HS-5 (cell line): ENCODE measurements around the gene SLC1A4.
"Not testable (repeated sequence)": the region's sequence is repeated elsewhere in the genome, so short reads cannot be mapped to it uniquely, and the experiment has no call there.

ENCODE experiments used
- DNase-seq: peaks from one replicate; pipeline ENCODE4 v3.0.0-alpha.2; 2012; ENCODE audit warnings: low read depth

SLC1A4 gene

DNA sequence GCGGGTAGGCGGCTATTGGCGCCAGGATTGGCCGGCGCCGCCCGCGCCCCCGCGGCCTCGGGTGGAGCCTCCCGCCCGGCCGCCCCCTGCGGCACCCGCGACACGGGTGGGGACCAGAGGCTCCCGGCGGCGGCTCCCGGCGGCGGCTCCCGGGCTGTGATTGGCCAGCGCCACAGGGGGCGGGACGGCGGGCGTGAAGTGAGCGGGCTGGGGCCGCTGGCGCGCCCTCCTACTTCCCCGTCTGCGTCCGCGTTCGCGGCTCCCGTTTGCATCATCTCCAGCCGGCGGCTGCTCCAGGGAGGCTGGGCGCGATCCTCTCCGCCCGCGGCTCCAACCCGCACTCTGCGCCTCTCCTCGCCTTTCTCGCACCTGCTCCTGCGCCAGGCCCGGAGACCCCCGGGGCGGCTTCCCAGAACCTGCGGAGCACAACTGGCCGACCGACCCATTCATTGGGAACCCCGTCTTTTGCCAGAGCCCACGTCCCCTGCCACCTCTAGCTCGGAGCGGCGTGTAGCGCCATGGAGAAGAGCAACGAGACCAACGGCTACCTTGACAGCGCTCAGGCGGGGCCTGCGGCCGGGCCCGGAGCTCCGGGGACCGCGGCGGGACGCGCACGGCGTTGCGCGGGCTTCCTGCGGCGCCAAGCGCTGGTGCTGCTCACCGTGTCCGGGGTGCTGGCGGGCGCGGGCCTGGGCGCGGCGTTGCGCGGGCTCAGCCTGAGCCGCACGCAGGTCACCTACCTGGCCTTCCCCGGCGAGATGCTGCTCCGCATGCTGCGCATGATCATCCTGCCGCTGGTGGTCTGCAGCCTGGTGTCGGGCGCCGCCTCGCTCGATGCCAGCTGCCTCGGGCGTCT is at the start of gene SLC1A4:
Gene SLC1A4, plus strand, starts transcription at position 274 of the 856 bp plus-strand sequence. Its CDS starts 245 bp downstream, at position 519.
- no peak for DNase-seq

DNA sequence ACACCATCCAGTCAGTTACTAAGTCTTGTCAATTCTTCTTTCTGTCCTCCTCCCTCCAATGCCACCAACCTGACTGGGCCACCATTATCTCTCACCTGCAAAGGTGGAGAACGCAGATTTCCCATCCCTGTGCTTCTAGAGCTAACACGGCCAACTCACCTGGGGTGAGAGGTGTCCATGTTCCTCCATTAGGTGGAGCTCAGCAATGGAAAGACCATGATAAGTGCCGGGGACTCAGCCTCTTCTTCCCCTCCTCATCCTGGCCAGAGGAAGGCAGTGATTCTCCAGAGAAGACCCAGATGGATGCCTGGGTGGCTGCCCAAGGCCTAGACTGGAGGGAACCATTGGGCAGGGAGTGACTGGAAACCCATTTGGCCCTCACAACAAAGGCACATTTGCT is 48.1 kb upstream of the SLC1A4 start:
- no peak for DNase-seq

DNA sequence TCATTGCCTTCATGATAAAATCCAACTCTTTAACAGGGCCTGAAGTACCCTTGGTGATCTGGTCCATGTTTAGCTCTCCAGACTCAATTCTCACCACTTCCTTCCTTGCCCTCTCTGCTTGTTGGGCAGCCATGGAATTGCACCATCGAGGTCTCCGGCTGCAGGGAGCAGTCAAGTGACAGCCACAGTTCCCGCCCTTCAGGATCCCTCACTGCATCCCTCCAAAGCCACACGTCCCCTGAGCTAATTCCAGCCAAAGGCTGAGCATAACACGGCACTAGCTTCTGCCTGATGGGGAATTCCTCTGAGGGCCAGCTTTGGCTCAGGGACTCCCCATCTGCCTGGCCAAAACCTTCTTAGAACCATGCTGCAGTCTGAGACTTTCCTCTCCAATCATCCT is 47.4 kb upstream of the SLC1A4 start:
- DNase-seq: no peak

DNA sequence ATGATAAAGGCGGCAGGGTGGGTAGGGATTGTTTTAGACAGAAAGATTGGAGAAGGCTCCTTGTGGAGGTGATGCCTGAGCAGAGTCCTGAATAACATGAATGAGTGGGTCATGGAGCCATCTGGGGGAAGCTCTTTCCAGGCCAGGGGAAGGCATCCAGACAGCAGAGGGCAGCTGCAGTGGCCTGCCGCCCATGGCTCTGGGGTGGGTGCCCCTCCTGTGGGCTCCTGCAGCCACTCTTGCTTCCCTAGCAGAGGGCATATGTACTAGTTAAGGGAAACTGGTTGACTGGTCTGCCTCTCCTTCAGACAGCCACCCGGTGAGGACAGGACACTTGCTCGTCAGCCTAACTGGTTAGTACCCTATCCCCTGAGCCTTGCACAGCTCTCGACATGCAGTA is 46.5 kb upstream of the SLC1A4 start:
- no peak for DNase-seq

DNA sequence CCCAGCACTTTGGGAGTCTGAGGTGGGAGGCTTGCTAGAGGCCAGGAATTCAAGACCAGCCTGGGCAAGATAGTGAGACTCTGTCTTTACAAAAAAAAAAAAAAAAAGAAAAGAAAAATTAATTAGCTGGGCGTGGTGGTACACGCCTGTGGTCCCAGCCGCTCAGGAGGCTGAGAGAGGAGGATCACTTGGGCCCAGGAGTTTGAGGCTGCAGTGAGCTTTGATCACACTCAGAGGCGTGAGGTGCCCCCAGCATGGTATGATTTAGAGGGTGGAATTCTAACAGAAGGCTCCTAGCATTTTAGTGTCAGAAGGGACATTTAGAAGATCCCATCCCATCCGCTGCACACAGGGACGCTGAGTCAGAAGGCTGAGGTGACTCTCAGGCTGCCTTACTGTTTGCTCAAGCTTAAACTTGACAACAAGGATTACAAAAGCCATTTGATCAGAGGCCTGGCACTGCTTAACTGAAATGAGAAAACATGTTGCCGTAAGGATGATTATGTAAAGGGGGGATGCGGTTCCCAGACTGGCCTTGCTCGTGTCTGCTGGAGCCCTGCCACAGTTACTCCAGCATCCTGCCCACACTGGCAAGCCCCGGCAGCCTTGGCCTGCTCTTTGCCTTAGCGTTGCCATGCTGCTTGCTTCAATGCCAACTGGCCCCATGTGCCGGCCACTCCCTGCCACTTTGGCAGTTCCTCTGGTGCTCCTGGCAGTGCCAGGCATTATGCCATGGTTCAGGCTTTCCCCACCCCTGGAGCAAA is 45.6 kb upstream of the SLC1A4 start:
- no peak for DNase-seq

DNA sequence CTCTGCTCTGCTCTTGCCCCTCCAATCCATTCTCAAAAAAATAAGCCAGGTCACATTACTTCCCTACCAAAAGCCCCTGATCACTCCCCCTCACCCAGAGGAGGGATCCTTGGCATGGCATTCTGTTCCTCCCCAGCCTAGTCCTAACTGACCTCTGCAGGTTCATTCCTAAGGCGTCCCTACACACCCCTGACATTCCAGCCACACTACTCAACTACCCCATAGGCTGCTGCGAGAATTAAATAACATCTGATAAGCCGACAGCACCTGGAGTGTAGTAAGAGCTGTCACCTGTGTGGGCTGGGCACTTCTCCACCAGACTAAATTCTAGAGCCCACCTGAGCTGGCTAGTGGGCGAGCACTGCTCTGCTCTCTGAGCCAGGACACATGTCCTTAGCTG is 44.7 kb upstream of the SLC1A4 start:
- no peak for DNase-seq

DNA sequence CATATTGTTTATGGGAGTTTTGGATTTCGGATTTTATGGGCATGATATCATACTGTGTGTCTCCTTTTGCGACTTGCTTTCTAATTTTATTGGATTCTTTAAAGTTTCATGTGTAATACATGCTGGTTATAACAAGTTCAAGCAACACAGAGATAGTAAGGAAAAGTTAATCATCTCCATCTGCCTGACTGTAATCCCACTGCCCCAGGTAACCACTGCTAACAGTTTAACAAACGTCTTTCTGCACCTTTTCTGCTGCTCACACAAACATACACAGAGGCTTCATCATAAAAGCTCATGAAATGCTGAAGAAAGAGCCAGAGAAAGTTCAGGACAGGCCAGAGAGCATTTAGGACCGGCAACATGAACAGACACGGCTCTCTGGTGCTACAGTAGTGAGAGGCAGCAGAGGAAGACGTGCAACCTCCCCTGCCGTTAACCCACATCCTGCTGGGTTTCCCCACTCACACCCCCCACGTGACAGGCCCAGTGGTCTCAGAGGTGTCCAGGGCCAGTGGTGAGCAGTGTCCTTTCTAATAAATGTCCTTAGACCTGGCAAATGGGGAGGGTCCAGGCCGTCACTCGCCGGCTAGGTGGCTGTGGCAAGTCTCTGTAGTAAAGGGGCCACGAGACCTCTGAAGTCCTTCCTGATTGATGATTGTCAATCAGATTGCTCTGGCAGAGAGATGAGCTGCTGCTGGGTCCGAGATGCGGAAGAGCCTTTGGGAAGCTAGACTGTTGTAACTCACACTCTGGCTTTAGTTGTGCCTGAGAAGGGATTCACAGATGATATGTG is 43.0 kb upstream of the SLC1A4 start:
- no peak for DNase-seq

DNA sequence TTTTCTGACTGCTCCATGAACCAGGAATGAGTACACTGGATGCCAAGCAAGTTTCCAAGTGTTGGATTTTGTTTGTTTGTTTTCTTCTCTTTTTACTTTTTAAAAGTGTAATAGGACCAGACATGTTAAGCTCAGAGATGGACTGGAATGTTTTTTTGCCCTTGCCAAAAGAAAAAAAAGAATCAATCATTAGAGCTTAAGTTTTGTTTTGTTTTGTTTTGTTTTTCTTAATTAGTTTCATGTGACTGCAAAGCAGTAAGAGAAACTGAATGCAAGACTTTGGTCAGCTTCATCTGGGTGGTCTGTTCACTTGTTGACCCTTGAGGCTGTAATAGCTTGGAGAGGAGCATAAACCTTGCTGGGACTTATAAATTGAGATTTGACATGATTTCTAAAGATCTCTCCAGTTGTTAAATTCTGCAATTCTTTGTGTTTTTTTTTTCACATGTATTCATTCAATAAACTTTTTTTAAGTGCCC is 42.4 kb upstream of the SLC1A4 start:
- no peak for DNase-seq

DNA sequence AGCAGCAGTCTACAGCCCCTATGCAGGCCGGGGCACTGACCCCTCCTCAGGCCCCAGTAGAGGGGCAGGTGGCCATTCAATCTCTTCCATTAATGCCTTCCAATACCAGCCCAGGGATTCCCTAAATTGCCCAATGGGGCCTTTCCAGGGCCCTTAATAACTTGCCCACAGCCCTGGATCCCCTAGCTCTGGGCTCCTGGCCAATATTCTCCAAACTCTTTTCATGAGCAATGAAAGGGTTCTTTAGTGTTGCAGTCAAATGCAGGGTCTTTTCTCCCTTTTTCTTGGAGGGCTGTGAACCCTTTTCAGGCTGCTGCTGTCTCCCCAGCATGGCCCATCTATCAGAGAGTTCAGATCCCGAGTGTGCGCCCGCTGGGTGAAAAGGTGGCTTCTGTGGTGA is 41.3 kb upstream of the SLC1A4 start:
- DNase-seq: no peak

DNA sequence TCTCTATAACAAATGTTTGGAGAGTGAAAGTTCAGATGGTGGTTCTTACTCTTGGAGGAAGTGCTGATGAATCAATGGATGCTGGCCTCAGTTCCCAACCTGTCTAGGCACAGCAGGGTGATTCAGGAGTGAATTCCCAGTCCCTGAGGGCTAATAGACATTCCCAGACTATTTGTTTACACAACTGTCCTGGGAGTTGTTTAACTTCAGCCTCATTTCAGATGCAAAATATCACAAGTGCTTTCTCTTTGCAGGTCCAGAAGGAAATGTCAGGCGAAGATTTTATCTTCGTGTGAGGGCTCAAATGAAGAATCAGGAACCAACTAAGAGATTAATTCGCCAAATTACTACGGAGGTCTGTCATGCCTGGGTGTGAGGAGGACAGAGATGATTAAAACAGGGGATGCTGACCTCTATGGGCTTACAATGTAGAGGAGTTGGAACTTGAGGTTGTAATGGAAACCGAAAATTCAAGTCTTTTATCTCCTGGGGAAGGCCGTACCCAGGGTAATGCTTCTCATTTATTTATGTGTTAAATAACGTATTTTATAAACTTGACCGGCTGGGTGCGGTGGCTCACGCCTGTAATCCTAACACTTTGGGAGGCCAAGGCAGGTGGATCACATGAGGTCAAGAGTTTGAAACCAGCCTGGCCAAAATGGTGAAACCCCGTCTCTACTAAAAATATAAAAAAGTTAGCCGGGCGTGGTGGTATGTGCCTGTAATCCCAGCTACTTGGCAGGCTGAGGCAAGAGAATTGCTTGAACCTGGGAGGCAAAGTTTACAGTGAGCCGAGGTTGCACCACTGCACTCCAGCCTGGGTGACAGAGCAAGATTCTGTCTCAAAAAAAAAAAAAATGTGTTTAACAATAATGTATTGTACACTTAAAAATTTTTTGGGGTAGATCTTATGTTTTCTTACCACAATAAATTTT is 38.7 kb upstream of the SLC1A4 start:
- no peak for DNase-seq

DNA sequence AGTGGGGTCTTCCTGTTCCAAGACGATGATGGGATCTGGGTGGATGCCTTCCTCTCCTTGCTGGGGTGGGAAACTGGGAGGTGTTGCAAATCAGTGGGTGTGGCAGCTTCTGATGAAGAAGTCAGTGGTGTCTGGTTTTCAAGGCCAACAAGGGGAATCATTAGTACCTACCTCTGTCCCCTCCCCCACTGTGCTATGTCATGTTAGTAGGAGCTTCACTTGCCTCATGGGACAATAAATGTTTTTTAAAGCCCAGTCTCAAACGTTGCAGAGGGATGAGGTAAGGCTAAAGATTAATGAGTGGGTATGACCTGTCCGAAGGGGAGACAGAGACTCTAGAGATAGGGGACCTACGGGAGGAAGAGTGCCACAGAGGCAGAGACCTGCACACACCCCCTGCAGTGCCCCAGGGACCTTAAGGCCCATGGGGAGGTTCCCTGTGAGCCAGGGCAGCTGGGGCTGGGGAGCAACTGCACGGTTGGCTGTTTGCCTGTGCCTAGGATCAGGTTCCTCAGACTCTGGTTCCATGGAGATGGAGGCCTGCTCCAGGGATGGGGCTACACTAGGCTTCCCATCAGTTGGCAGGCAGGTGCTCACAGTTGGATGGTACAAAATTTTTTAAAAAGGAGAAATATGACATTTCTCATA is 37.8 kb upstream of the SLC1A4 start:
- DNase-seq: no peak

DNA sequence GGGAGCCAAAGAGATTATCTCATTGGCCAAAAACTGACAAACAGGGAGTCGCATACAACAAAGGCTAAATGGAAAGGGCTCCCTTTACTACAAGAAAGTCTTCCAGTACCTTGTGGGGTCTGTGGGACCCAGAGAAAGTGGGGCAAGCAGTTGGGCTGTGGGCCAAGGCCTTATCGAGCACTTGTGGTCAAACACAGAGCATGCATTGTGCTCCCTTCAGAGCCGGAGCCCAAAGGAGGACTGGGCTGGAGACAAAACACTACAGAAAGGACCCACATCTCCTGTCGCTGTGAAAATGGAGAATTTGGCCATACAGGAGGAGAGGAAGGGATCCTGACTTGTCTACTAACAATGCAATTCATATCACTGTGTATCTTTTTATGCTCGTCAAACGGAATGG is 37.1 kb upstream of the SLC1A4 start:
- DNase-seq: no peak

DNA sequence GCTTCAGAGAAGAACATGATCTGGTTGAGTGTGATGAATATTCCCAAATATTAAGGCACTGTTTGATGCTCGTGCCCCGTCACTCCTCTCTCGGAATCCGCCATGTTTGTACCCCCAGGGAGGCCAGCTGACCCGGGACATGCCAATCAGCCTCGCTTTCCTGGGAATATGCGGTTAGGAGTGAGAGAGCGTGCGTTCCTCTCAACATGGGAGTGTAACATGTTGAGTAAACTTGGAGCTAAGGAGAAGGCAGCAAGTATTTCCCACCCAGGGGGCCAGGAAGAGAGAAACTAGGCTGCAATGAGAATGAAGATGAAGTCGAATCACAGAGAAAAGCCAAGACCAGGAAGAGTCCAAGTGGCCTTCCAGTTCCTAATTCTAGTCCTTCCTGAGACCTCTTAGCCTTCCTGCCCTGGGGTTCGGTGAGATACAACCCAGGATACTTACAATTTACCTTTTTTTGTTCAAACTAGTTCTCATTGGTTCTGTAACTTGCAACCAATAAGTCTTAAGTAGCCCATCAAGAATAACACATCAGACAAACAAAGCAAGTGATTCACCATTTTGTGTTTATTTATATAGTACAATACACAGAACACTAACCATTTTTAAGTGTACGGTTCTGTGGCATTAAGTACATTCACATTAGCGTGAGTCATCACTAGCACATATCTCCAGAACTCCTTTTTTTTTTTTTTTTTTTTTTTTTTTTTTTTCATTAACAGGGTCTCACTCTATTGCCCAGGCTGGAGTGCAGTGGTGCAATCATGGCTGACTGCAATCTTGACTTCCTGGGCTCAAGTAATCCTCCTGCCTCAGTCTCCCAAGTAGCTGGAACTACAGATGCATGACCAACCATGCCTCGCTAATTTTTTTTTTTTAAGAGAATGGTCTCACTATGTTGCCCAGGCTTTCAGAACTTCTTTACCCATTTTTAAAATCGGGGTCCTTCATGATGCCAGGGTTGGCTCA is 36.4 kb upstream of the SLC1A4 start:
- no peak for DNase-seq

DNA sequence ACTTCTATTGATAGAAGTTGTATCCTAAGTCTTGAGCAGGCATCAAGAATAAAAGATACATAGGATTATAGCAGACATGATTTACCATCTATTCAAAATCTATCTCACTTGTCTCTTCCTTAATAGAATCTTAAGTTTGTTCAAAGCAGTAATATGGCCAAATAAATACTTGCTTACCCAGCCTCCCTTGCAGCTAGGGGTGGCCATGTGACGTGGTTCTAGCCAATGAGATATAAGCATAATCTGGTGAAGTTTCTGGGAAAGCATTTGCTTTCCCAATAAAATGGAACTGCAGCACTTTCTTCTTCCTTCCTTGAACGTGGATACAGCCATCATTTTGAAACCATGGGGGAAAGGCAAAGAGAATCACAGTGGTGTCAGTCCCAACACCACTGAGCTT is 33.7 kb upstream of the SLC1A4 start:
- DNase-seq: no peak

DNA sequence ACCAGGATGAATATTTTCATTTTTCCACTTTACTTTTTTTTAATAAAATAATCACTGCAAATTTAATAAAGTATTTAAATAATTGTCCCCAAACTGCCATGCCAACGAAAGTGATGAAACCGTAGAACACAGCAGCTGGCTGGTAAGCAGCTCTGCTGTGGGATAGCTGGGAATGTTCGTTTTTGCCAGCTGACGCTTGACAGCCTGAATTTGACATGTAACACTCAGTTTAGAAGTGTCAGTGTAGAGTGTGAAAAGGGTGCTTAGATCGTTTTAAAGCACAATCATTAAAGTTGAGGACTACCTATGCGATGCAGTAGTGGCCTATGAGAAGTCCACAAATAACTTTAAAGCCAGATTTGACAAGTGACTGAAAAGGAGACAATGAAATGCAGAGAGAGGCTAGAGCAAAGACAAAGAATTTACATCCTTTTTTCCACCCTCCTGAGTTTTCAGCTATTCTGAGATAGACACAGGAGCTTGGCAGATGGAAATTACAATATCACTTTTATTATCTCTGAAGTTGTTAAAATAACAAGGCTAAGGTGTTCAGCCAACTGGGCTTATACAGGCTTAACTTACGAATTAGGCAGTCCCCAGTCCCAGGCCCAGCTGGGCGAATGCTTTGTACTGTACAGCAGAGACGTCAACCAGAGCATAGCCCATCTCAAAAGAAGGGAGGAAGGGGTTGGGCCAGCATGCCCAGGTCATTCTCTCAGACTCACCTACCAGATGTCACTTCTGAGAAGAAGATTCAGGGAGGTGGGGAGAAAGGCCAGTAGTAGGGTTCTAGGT is 31.9 kb upstream of the SLC1A4 start:
- DNase-seq: no peak

DNA sequence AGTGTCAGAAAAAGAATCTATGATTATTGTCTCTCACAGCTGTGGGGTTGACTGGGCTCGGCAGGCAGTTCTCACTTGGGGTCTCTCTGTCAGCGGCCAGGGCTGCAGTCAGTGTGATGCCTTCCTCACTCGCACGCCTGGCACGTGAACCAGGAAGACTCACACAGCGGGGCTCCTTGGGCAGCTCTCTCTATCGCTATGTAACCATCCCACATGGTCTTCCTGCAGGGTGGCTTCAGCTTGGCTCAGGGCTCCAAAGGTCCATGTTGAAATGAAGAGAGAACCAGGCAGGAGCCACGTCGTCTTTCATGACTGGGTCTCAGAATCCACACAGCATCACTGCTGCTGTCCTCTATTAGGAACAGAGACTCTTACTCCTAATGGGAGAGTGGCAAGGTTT is 30.6 kb upstream of the SLC1A4 start:
- DNase-seq: no peak

DNA sequence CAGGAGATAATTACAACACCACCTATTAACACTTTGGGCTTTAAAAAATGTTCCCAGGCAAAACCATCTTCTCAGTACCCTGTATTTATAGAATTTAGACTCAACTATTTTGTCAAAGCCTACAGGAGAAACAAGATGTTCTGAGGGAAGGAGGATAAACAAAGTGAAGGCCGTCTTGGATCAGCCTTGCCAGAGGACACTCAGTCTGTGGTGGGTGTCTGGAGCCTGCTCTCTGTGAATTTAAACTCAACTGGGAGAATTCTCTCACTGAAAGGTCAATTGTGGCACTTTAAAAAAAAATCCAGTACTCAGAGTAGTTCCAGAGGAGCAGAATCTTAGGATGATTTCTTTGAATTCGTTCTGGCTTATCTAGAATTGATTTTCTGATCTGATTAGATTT is 28.4 kb upstream of the SLC1A4 start:
- no peak for DNase-seq

DNA sequence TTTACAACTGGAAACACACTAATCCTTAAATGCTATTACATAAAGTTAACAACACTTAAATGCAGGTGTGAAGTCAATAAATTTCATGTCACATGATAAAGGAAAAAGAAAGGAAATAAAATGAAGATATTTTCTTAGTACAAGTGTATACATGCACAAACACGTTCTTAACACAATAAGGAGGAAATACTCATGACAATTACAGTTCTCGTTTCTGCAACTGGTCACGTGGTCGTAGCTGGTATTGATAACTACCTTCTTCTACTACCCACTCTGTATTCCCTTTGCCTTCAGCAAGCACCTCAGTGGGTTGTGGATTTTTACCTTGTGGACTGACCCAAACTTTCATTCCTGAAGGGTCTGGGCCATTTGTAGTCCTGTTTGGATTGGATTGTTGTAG is 26.1 kb upstream of the SLC1A4 start:
- DNase-seq: not testable (repeated sequence)

DNA sequence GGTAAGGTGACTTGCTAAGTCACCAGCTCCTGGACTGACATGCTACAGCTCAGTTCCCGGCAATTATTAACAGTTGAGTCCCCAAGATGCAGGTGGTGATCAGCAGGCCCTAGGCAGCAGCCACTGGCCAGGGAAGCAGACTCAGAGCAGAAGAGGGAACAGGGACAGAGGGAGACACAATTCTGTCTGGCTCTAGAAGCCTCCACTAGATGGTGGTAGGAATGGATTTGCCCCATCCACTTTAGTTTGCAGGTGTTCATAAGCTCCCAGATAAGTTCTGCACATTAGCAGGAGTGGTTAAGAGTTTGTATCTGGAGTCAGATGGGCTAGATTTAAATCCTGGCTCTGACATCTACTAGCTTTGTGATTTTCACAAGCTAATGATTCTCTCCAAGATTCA is 25.5 kb upstream of the SLC1A4 start:
- no peak for DNase-seq
